ENCODE measurements around the gene EIF4E2.
"Not testable (repeated sequence)": the region's sequence is repeated elsewhere in the genome, so short reads cannot be mapped to it uniquely, and the experiment has no call there.

The EIF4E2 gene

GRCh38 chr2:232522623-232523401 is 27.7 kb upstream of the EIF4E2 start:
- DNase-seq (ENCODE audit: low read depth) = no peak

DNA sequence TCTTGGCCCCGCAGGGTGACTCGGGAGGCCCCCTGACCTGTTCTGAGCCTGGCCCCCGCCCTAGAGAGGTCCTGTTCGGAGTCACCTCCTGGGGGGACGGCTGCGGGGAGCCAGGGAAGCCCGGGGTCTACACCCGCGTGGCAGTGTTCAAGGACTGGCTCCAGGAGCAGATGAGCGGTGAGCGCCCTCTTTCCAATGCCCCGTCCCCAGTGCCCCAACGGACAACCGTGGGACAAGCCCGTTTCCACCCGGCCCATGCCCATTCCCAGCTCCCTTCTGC is 27.1 kb upstream of the EIF4E2 start:
- DNase-seq (ENCODE audit: low read depth) = no peak

- DNase-seq (ENCODE audit: low read depth) = peak; percentile 50
Measured at GRCh38 chr2:232523682-232524597, 26.5 kb upstream of the EIF4E2 start.

- DNase-seq (ENCODE audit: low read depth) = no peak
Measured at GRCh38 chr2:232524771-232525170, 25.7 kb upstream of the EIF4E2 start.

GRCh38 chr2:232525199-232525598 is 25.3 kb upstream of the EIF4E2 start:
- no peak for DNase-seq (ENCODE audit: low read depth)

DNA sequence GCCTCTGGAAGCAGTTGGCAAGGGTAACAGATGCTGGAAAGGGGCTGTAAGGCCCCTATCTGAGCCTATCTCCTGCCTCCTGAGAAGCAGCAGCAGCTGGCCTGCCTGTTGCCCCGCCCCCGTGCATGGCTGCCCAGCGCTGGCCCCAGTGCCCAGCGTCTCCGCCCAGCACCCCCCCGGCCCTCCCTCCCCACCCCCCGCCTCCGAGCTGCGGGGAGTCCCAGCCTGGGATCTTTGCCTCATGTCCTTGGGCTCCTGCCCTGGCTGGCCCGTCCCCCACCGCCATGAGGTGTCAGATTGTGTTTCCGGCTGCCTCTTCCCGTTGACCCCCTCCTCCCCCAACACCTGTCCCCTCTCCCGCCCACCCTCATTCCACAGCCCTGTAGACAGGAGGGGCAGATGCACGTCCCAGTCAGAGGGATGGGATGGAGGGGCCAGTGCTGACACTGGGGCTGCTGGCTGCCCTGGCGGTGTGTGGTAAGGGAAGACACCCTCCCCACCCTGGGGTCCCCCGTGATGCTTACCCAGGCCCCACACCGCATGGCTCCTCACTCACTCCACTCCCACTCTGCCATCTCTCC is 24.6 kb upstream of the EIF4E2 start, which contains the start of gene CHRND:
CHRND (plus strand) TSS at position 370 of the 581 bp plus-strand sequence; CDS start at position 426, 56 bp downstream.
- DNase-seq (ENCODE audit: low read depth) = no peak

GRCh38 chr2:232526372-232526941 is 24.0 kb upstream of the EIF4E2 start:
- no peak for DNase-seq (ENCODE audit: low read depth)

DNA sequence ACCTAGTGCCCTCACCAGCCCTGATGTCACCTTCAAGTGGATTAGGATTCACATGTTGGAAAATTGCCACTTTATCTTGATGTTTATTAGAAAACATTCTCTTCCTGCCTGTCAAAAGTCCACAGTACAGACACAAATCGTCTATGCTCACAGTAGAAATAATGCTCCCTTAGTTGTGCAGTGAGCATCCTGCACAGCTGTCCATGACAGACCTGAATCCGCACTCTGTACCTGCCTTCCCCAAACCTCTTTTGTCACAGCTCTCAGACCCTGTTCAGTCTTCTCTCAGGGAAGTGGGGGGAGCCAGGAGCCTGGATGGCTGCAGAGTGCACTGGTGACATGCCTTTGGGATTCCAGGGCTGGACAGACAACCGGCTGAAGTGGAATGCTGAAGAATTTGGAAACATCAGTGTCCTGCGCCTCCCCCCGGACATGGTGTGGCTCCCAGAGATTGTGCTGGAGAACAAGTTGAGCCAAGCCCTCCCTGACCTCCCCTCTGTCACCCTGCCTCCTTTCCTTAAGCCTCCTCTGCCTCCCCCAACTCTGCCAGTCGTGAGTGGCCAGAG is 22.5 kb upstream of the EIF4E2 start:
- DNase-seq (ENCODE audit: low read depth) = no peak

DNA sequence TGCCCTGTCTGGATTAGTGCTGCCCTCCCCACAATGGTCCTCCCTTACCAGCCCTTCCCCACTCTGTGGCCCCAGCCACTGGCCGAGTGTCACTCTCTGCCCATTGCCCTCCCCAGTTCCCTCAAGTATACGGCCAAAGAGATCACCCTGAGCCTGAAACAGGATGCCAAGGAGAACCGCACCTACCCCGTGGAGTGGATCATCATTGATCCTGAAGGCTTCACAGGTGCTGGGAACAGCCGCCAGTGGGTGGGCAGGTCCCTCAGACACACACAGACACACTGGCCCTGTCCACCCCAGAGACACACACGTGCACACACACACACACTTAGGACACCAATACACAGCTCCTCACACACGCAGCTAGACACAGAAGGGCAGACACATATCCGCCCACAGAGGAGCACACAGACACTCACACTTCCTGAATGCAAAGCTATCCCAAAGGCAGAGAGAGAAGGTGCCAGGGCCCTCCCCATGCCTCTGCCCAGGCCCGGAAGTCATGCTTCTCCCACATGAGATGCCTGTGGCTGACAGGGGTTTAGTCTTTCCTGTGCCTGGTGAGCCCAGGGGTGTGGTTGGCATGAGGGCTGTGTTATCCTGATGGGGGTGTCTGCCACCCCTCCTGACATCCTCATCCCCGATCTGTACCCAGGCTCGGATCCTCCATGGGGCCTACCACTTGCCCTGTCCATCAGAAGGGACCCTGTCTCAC is 21.6 kb upstream of the EIF4E2 start:
- peak; percentile 64 for DNase-seq (ENCODE audit: low read depth)

- DNase-seq (ENCODE audit: low read depth) = no peak
Measured at GRCh38 chr2:232529806-232530547, 20.5 kb upstream of the EIF4E2 start.

DNA sequence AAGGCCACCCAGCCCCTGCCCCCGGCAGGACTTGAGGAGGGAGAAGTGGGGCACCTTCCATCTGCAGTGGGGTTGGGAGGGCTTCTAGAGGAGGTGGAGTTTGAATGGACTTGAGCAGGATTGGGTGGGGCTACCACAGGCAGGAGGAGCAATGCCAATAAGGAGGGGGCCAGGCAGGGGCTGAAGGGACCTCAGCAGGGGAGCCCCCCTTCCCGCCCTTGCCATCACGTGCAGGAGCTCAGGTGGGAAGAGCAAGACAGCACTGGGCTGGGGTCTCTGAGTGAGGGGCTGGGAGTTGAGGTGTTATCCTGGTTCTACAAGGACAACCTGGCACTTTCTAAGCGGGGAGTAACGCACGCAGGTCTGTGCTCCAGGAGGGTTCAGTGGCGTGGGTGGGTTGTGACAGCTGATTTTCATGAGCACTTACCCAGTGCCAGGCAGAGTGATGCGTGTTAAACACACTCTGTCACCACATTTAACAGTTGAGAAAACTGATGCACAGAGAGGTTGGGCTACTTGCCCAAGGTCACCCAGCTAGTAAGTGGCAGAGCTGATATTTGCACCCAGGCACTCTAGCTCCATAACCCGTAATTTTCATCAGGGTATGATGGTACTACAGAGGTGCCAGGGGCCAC is 19.7 kb upstream of the EIF4E2 start:
- DNase-seq (ENCODE audit: low read depth) = no peak

- no peak for DNase-seq (ENCODE audit: low read depth)
Measured at GRCh38 chr2:232532419-232532818, 18.1 kb upstream of the EIF4E2 start.

- not testable (repeated sequence) for DNase-seq (ENCODE audit: low read depth)
Measured at GRCh38 chr2:232532821-232533220, 17.7 kb upstream of the EIF4E2 start.

- no peak for DNase-seq (ENCODE audit: low read depth)
Measured at GRCh38 chr2:232533944-232534710, 16.4 kb upstream of the EIF4E2 start.

DNA sequence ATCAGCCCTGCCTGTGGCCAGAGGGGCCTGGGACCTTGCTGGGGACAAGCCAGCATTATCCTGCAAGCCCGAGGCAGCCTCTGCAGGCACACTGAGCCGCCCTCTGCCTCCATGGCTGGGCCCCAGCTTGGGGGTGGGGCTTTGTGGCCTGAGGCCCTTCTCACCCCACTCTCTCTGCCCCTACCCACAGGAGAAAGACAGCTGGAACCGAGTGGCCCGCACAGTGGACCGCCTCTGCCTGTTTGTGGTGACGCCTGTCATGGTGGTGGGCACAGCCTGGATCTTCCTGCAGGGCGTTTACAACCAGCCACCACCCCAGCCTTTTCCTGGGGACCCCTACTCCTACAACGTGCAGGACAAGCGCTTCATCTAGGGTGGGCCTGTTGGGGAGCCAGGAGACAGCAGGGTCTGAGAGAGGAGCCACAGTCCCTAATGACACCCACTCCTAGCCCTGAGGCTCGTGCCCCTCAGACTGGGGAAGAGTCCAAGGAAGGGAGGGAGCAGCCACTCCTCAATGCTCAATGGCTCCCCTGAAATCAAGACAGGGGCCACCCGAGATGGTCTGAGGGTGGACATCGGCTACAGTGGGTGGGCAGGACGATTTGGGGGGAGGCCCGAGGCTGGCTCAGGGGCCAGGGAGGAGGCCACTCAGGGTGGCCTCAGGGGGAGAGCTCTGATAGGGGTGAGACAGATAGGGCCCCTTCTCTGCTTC is 15.4 kb upstream of the EIF4E2 start:
- no peak for DNase-seq (ENCODE audit: low read depth)

- DNase-seq (ENCODE audit: low read depth) = no peak
Measured at GRCh38 chr2:232535761-232536530, 14.5 kb upstream of the EIF4E2 start.

- no peak for DNase-seq (ENCODE audit: low read depth)
Measured at GRCh38 chr2:232537079-232537478, 13.4 kb upstream of the EIF4E2 start.

DNA sequence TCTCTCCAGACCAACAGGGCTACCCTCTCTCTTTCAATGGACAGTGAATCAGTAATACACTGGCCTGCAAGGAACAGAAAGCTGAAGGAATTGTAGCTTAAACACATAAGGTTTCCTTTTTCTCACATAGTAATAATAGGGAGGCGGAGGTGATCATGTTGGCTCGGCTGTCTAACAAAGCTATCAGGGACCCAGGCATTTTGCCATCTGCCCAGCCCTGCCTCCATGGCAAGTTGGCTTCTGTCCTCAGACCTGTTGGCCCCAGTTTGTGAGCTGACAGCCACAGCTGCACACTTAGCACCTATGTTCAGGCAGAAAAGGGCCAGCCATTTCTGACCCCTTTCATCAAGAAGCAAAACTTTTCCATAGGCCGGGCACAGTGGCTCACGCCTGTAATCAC is 13.0 kb upstream of the EIF4E2 start:
- no peak for DNase-seq (ENCODE audit: low read depth)

Measured in CMK (cell line).